ENCODE data around the gene ENPP3. TPM values are rescaled to one million over a fixed set of nuclear protein-coding genes. Genes with fewer than 3 reads are reported as not detected.

The ENPP3 gene
- polyA plus RNA-seq, 1 donor from 2014 or later, result 0.50 TPM

DNA sequence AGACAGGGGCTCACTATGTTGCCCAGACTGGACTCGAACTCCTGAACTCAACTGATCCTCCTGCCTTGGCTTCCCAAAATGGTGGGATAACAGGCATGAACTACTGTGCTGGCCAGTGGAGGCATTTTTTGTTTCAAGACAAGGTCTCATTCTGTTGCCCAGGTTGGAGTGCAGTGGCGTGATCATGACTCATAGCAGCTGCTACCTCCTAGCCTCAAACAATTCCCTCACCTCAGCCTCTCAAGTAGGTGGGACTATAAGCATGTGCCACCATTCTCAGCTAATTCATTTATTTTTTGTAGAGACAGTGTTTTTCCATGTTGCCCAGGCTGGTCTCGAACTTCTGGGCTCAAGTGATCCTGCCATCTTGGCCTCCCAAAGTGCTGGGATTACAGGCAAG, 17.2 kb downstream of the ENPP3 start:
- Histone ChIP-seq H3F3A (ENCODE audit: insufficient read depth, low read length, poor library complexity, severe bottlenecking) (no peaks in the 10 kb centered on the region), H3K4me3 (ENCODE audit: low read length) (no peak overlapping the region), H3K9me3 (ENCODE audit: low read length) (no peaks in the 10 kb centered on the region), H4K20me1 (ENCODE audit: insufficient read depth) (no peaks in the 10 kb centered on the region), H3K9me2 (ENCODE audit: insufficient read depth, low read length) (no peaks in the 10 kb centered on the region), H3K27ac (ENCODE audit: low read length) (no peak overlapping the region), H3K36me3 (ENCODE audit: insufficient read depth, low read length) (no peaks in the 10 kb centered on the region), H3K79me2 (replicated peaks; ENCODE audit: insufficient read depth, low read length) (no peaks in the 10 kb centered on the region), H3K9ac (ENCODE audit: low read length) (no peak overlapping the region), H2AFZ (ENCODE audit: low read depth, low read length) (no peak overlapping the region), H3K4me2 (ENCODE audit: low read length) (no peak overlapping the region), H3K27me3 (ENCODE audit: insufficient read depth, low read depth, low read length) (no peaks in the 10 kb centered on the region)
- no peak for TF ChIP-seq TAF1 (IDR thresholded peaks at IDR 0.05; ENCODE audit: low read depth)
- TF ChIP-seq REST (IDR thresholded peaks at IDR 0.05; ENCODE audit: borderline replicate concordance), result no peak
- no peak for TF ChIP-seq EP300 (conservative IDR thresholded peaks at IDR 0.05; ENCODE audit: poor library complexity, severe bottlenecking)
- TF ChIP-seq CTCF (IDR thresholded peaks at IDR 0.05; ENCODE audit: poor library complexity, severe bottlenecking), result no peak
- no peak for TF ChIP-seq EZH2 (IDR thresholded peaks at IDR 0.05; ENCODE audit: borderline replicate concordance, insufficient read depth, low read length, poor library complexity, severe bottlenecking)
- no peak for TF ChIP-seq RAD21 (conservative IDR thresholded peaks at IDR 0.05)
- TF ChIP-seq SMC3 (conservative IDR thresholded peaks at IDR 0.05; ENCODE audit: poor library complexity), result no peak
- no peak for TF ChIP-seq MXI1 (conservative IDR thresholded peaks at IDR 0.05; ENCODE audit: poor library complexity, severe bottlenecking)
- no peak for TF ChIP-seq POLR2AphosphoS5 (IDR thresholded peaks at IDR 0.05)

DNA sequence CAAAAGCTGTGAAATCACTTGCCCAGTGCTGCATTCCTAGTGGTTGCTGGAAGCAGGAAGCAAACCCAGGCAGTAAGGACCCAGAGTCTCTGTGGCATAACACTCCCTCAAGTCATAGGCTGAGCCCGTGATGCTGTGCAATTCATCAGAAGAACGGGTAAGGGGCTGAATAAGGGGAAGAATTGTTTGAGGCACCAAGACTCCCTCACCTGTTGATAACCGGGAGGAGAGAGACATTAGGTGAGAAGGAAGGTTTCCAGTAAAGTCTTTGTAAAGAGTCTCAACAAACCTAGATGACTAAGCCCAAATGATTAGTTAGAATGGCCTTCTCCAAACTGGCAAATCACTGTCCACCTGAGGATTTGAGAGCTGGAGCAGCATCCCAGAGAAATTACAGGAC, 18.3 kb downstream of the ENPP3 start:
- no peak for TF ChIP-seq EZH2 (IDR thresholded peaks at IDR 0.05; ENCODE audit: borderline replicate concordance, insufficient read depth, low read length, poor library complexity, severe bottlenecking)
- no peak for TF ChIP-seq SMC3 (conservative IDR thresholded peaks at IDR 0.05; ENCODE audit: poor library complexity)
- no peak for TF ChIP-seq EP300 (conservative IDR thresholded peaks at IDR 0.05; ENCODE audit: poor library complexity, severe bottlenecking)
- no peak for TF ChIP-seq RAD21 (conservative IDR thresholded peaks at IDR 0.05)
- TF ChIP-seq TAF1 (IDR thresholded peaks at IDR 0.05; ENCODE audit: low read depth), result no peak
- TF ChIP-seq MXI1 (conservative IDR thresholded peaks at IDR 0.05; ENCODE audit: poor library complexity, severe bottlenecking), result no peak
- no peak for TF ChIP-seq POLR2AphosphoS5 (IDR thresholded peaks at IDR 0.05)
- no peak for TF ChIP-seq REST (IDR thresholded peaks at IDR 0.05; ENCODE audit: borderline replicate concordance)
- TF ChIP-seq CTCF (IDR thresholded peaks at IDR 0.05; ENCODE audit: poor library complexity, severe bottlenecking), result no peak
- H3K9me2 ChIP-seq (ENCODE audit: insufficient read depth, low read length), result no peaks in the 10 kb centered on the region
- H3K27me3 ChIP-seq (ENCODE audit: insufficient read depth, low read depth, low read length), result no peaks in the 10 kb centered on the region
- no peak overlapping the region for H3K4me2 ChIP-seq (ENCODE audit: low read length)
- no peaks in the 10 kb centered on the region for H3K79me2 ChIP-seq (replicated peaks; ENCODE audit: insufficient read depth, low read length)
- no peak overlapping the region for H3K27ac ChIP-seq (ENCODE audit: low read length)
- no peak overlapping the region for H3K4me3 ChIP-seq (ENCODE audit: low read length)
- no peaks in the 10 kb centered on the region for H3F3A ChIP-seq (ENCODE audit: insufficient read depth, low read length, poor library complexity, severe bottlenecking)
- H3K9ac ChIP-seq (ENCODE audit: low read length), result no peak overlapping the region
- H2AFZ ChIP-seq (ENCODE audit: low read depth, low read length), result no peak overlapping the region
- H4K20me1 ChIP-seq (ENCODE audit: insufficient read depth), result no peaks in the 10 kb centered on the region
- no peaks in the 10 kb centered on the region for H3K36me3 ChIP-seq (ENCODE audit: insufficient read depth, low read length)
- no peaks in the 10 kb centered on the region for H3K9me3 ChIP-seq (ENCODE audit: low read length)
